HuH-7.5 (cell line): Measurements from ENCODE around the gene GRIK2.

ENCODE experiments used
- DNase-seq: peaks from one replicate; pipeline ENCODE4 v3.0.0; 2011; ENCODE audit warnings: low spot score

The GRIK2 gene

DNA sequence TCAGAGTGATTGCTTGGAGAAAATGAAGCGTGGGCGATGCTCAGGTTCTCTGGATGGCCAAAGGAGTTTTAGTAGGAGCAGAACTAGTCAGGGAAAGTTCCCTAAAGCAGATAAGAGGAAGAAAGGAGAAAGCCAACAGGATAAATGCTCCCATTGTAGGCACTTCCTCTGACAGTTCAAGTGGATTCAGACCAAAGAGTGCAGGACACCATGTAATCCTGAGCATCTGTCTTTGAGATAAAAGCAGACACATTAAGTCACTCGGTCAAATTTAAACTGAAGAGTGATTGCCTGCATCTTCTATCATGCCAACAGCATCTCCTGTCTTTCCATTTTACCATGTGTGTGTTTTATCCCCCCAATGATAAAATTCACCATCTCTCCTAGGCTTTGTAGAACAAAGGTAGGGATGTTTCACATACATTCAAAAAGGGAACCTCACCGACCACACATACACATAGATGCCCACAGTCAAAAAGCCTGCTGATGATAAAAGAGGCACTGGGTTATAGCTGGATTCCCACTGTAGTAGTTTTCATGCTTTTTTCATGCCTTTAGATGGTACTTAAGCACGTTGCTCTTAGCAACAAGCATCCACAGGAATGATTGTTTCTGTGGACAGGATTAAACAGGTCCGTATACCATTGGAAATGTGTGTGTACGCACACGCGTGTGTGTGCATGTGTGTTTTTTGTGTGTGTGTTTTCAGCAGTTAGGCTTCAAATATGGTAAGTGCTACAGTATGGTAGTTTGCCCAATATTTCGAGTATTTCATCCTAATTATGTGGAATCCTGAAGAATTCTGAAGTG, 7.0 kb downstream of the GRIK2 start:
- DNase-seq = no peak

DNA sequence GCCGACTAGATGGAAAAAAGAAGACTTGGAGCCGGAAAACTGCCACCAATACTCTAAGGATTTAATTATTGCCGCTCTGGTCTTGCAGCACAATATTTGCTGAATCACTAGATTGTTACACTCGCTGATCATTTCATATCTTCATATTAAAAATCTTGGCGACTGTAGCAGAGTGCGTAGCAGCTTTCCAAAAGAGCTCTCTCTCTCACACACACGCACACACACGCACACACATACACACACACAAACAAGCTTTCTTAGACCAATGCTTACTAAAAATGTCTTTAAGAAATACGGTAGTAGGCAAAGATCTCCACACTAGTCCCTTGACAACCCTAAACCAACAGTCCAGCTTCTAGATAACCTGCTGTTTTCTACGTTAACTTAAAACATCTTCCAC, 7.7 kb downstream of the GRIK2 start:
- no peak for DNase-seq

DNA sequence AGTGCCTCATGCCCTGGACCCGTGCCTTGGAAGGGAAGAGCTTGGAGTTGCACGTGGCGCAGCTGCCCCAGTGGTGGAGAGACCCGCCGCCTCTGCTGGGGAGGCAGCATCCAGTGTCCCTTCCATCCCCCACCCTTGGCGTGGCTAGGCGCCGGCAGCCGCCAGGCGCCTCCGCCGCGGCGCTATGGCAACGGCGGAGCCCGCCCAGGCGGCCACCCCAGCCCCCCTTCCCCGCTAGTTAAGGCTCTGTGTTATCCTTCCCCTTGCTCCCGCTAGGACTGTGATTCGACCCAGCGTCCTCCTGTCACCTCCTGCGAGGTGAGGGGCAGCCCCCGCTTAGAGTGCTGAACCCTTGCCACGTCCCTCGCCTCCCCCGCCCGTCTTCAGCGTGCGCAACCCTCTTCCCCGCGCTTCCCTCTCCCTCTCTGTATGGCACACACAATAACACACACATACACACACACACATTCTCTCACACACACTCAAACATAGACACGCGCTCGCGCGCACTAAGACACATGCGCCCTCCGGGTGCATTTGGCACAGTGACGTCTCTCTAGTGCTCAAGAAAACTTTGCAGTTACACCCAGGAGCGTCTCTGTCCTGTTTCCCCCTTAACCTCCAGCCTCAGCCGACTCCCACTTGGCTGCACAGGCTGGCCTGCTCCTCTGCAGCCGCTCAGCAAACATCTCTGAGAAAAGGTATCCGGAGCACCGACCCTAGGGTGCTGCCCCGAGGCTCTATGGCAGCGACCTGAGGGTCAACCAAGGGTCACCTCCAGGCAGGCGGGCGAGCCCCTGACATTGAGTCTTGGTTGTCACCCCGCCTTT, 8.5 kb downstream of the GRIK2 start:
- no peak for DNase-seq

DNA sequence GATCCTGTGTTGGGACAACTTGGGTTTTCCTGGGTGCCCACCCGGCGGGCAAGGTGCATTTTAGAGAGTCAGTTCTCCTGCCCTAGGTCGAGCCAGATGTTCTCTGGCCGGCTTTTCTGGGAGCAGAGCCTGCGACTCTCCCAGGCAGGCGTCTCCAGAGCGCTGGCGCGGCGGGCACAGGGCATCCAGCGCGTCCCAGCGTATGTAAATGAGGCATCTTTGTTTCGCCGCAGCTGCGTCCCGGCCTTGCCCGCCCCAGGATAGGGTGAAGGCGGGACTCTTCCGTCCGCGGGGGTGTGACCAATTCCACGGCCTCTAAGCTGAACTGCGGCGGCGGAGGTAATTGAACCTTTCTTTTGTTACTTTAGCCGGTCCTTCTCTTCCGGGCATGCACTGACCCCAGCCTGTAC, 9.1 kb downstream of the GRIK2 start:
- DNase-seq = no peak

DNA sequence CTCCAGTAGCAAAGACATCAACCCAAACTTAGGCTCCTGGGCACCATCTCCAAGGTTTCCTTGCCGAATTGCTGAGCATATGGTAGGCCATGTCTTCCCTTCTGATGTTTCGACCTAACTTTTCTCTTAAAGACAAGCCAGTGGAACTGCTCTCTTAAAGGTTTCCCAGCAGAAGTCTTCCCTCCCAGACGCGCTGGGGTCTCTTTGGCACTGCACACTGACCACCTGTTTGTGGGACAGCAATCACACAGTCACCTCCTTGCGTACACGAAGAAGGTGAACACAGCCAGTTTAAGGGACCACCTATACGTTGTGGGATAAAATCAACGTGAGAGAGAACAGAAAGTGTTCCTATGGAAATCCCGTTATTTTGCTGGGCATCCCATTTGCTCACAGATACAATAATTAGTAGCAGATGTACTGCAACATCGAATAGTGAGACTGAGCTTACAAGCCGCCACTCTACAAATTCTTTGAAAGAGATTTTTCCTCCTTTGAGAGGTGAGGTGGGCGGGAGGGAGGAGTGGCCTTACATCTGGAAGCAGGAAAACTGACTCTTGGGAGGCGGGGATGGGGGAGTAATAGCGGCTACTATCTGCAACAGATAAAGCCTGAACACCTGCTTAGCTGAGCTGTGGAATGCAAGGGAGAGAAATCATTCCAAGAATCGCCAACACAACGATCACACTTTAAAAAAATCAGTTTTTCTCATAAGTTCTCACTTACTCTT, 9.9 kb downstream of the GRIK2 start:
- DNase-seq = no peak

DNA sequence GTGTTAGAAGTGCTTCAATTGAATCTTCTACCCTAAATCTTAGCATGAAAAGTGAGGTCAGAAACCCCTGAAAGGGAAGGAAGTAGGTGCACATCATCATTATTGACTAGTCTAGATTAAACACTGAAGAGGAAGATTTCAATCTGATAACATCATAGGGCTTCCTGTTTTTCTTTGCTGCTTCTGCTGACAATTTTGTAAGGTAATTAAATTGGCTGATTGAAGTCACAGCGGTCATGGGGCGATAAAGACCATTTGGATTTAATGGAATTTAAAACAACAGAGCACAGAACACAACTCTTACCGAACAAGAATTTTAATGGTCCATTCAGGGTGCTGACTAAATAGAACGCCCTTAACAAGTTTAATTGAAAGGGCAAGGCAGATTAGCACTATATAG, 11.3 kb downstream of the GRIK2 start:
- DNase-seq = no peak

DNA sequence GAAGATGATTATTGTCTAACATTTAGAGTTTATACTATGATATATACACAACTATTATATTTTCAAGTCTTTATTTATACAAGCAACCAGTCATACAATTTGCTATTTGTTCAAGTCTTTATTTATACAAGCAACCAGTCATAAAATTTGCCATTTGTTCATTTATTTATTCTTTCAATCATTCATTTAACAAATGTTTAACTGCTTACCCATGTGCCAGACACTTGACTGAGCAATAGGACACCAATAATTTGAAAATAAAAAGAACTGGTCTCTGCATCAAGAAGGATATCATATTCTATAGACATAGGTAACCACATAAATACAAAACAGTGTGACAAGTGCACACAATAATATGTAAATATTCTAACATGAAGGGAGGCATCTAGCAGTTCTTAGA, 20.3 kb downstream of the GRIK2 start:
- DNase-seq = no peak

DNA sequence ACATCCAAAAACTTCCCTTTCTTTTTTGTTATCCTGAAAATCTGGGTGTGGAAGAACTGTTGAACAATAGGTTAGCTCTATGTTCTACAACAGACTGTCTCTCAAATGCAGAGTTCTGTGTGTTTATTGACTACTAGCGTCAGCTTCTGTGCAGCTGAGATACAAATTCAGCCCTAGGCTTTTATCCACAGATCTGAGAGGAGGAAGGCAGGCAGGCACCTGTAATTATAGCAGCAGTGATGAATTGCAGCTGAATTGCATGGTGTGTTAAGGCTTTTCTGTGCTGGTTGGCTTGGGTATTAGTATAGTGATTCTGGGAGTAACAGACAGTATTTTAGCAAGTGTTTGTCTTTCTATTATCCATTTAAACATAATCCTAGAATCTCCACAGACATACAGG, 24.4 kb downstream of the GRIK2 start:
- DNase-seq = no peak

DNA sequence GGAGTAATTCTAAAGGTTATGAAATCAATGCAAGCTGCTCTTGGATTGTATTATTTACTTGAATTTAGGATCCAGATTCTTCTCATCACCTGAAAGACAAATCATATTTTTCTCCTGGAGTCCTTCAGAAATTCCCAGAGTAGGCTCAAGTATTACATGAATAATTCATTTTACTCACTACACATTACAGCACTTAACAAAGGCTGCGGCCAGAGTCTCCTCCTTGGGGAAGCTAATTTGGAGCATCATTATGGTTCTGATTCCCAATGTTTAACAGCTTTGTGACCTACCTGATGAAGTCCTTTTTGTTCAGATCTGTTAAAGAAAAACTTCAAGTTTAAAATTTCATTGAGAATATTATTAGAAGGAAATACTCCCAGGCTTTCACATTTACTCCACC, 28.7 kb downstream of the GRIK2 start:
- DNase-seq = no peak

DNA sequence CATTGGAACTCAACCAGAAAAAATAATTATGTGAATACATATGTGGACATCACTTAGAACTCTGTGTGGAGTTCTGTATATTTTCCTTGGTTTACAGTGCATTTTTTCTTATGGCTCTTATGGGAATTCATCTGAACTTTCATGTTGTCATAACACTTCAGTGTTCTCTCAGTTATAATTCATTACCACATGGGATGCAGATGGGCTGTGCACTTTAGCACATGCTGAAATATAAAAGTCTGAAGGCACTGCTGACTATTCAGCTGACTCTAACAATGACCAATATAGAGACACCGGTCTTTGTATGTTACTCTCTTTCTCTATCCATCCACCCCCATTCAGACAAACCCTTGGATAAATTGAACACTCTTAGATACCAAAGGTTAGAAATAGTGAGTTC, 29.3 kb downstream of the GRIK2 start:
- DNase-seq = no peak

DNA sequence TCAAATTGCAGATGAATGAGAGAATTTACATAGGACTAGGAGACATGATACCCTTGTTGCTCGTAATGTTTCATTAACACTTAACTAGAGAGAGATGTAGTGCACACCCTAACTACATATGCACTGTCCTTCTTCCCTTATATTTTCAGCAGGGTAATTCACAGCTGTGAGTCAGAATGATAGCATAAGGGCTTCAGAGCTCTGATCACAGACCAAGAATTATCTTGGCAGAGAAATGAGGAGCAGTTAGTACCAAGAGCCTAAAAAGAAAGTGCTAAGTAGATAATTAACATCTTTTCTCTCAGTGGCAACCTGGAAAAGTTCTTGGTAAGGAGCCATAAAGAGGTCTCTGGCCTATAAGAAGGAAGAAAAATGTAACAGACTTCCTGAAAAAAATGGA, 35.8 kb downstream of the GRIK2 start:
- no peak for DNase-seq

DNA sequence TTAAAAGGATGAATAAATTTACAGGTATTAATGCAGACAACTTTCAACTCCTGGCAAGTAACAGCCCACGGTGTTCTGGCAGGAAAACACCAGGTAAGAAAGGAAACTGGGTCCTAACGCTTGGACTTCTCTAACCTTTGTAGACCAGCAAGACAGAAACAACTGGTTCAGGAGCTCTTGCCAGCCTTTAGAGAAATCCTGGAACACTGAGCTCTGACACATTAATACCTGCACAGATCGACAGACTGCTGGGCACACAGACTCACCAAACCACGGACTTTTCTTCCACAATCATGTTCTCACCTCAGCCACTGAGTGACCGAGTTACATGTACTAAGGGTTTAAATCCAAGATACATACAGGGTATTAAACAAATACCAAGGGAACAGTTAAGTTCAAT, 36.3 kb downstream of the GRIK2 start:
- DNase-seq = no peak

DNA sequence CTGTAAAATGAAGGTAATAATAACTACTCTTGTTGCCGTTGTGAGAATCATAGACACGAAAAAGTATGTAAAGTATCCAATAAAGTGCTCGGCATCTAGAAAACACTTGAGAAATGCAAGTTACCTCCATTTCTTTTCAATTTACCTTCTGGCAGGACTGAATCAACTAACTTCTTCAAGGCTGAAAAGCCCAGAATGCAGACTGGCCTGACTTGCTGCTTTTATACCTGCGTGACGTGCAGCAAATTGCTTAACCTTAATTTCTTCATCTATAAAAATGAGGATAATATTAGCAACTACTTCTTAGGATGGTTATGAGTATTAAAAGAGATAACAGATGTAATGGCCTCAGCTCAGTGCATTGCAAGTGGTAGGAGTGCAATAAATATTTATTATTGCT, 39.6 kb downstream of the GRIK2 start:
- no peak for DNase-seq

DNA sequence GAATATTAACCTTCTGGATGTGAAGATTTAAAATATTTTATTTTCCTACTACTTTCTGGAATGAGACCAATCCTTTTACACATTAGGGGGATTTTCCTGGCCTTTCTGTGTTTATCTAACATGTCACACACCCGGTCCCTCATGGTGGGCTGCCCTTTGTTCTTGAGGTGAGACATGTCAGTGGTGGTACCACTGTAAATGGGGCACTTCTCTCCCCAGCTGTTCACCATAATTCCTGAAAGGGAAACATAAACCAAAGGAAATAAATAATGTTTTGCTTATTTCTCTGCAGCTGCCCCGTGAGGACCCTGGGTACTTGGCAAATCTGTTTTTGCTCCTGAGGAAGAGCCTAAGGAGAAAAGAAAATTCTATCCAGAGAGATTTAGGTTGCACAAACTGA, 41.1 kb downstream of the GRIK2 start:
- no peak for DNase-seq

DNA sequence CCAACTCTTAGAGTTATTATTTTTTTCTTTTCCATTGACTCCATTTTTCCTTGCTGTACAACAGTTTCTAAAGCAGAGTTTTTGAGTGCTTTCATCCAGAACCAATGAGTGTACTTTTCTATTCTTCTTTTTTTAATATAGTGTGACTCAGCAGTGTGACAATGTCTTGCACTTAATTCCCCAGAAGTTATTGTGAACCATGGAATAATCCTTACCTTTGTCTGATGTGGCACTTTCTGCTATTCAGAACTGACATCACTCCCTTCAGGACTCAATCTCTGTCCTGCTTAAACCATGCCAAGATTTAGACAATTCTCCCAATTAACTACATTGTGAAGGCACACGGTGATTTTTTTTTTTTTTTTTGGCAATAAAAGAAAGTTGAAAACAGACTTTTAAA, 41.5 kb downstream of the GRIK2 start:
- DNase-seq = no peak

DNA sequence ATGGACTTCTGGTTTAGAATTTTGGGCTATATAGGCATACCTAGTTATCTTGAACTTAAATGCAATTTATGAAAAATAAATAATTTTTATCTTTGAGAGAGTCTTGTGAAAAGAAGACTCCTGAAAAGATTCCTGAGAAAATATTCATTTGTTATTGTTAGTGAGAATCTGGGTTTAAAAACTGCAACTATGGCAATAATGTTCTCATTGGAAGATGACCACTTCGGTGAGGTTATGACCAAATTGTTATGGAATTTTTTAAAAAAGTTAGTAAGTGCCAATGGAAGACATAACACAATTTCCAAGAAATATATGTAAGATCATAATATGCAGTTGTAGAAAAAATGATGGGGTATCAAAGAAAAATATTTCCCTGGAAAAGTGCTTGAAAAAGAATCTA, 46.3 kb downstream of the GRIK2 start:
- no peak for DNase-seq

DNA sequence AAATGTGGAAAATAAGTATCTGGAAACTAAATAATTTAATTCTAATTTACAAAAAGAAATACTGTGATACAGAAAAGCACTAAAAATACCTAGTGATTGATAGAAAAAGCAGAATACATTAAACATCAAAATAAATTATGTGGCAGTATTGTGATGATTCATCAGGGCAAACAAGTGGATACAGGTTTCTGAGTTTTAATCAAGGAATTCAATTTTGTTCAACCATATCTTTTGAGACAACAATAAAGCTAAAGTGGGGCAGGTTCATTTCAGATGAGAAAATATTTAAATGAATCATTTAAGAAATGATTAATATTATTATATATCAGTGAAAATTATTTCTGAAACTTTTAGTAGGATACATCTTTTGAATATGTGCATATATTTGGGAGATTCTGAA, 49.8 kb downstream of the GRIK2 start:
- no peak for DNase-seq

DNA sequence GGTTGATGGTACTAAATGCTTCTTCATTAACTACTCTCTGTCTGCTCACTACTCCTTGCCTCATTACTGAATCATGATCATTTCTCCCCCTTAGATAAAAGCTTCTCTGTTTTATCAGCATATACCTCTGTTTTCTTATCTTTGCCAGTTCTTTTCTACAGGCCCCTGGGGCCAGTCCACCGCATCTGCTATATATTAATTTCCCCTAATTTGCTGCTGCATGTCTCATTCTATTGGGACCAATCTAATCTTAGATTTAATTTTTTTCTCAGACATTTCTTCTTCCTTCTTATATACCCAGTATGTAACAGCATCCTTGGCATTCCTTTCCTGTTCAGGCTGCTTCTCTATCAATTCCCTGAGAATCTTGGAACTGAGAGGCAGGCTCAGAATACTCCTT, 51.2 kb downstream of the GRIK2 start:
- DNase-seq = no peak

DNA sequence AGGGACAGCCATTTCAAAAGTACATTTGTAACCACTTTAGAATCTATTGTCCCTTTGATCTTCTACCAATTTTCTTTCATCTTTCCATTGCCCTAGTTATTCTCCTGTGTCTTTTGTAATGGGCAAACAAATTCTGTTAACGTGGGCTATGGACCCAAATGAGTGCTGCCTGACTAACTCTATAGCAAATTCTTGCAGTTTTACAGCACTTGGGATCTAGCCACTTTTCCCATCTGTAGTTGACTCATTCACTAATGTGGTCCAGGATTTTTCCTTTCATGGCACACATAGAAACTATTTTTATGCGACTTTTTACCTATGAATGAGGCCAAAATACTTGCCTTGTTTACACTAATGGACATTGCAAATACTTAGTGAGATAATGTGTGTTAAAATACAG, 52.0 kb downstream of the GRIK2 start:
- DNase-seq = no peak

DNA sequence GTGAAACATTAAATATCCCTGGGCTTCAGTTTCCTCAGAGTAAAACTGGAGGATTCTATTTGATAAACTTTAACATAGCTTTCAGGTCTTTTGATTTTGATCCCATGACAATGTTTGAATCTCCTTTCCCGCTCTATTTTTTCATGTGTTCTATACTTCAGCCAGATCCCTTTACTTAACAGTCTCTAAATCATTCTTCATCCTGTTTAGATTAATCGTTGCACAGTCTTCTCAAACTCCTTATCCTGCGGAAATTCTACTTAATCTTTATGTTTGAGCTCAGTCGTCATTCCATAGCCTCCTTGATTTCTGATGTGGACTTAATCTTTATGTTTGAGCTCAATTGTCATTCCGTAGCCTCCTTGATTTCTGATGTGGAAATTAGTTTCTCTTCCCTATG, 57.4 kb downstream of the GRIK2 start:
- no peak for DNase-seq

DNA sequence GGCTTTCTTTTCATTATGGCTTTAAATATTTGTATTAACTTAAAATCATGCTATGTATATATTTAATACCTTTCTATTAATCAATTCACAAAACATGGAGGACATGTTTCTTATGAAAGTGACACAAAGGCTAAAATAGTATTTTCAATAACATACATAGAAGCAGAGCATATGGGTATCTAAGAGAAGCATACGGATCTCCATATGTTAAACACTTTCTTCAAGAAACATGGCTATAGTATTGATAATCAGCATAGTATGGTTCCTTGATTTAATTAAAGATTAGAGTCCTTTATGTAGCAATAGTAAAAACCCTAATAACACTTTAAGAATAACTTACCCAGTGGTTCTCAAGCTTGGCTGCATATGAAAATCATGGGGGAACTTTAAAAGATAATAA, 58.5 kb downstream of the GRIK2 start:
- DNase-seq = no peak

DNA sequence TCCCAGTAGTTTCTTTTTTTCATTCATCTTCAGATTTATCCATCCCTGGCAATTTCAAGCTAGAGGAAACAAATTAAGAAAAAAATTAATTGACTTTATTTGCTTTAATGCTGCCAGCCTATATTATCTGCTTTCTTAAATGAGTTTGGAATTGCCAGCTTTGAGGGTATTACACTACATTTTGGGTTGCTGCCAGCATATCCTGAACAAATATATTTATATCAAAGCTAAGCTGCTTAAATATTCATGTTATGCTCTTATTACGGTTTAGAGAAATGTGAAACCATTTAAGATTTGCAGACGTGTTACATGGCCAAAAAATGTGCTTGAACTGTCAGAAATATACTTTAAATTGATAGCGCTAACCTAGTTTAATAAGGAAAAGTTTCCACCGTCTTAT, 59.7 kb downstream of the GRIK2 start:
- no peak for DNase-seq

DNA sequence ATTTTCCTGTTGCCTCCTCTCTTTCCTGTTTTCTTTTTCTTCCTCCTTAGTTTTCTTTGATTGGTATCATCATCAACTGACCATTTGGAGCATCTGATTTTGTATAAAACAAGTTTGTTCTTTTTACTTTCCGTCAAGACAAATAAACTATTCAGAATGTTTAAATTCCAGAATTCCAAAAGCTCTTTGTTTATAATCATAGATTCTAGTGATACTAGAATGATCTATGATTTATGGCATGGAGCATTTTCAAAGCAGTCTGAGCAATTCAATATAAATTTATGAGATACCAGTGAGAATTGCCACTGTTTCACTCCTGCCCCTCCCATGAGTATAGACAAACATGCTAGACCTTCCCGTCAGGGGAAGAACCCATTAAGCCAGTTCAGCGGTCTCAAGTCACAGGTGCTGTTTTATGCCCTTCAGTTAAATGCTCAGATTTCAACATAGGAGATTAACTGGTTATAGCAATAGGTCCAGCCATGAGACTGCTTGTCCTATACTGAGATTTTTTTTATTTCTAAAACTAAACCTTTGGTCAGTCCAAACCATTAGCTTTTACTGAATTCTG, 60.7 kb downstream of the GRIK2 start:
- DNase-seq = no peak
